ENCODE data around the gene TMEM209. TPM values are rescaled to one million over a fixed set of nuclear protein-coding genes. Genes with fewer than 3 reads are reported as not detected.
A peak's percentile ranks its signal among the peaks of the same experiment; 100 is the strongest.
"Not testable (repeated sequence)": the region's sequence is repeated elsewhere in the genome, so short reads cannot be mapped to it uniquely, and the experiment has no call there.

The TMEM209 gene
- total RNA-seq, 1 experiment from 2014 or later = 86.0 TPM

DNA sequence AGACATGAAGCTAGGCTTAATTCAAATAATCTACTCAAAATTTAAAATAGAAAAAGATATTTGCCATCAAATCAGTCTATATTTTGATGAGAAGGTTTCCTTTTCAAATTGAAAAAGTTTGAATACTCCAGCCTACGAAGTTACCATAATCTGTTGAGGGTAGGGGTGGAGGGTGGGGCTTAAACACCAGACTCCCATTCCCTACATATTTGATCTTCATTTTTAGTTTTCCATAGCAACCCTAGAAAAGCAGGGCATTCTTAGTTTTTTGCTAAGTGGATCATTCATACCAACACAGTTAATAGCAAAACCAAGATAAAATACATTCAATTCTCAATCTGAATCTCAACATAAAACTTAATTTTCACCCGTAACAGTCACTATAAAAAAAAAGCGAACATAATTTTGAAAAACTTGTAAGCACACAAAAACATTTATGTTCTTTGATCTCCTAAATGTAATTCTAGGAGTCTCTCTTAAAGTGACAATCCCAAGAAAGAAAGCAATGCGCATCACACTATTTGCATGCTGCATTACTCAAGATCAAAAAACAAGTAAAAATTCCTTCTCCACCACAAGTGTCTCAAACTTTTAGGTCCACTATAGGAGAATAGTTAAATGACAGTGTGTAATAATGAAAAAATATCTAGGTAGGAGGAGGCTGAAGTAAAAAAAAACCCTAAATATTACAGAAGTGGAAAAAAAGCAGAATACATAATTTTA is 30.8 kb downstream of the TMEM209 start:
- DNase-seq (ENCODE audit: extremely low read depth, low read depth) = no peak

DNA sequence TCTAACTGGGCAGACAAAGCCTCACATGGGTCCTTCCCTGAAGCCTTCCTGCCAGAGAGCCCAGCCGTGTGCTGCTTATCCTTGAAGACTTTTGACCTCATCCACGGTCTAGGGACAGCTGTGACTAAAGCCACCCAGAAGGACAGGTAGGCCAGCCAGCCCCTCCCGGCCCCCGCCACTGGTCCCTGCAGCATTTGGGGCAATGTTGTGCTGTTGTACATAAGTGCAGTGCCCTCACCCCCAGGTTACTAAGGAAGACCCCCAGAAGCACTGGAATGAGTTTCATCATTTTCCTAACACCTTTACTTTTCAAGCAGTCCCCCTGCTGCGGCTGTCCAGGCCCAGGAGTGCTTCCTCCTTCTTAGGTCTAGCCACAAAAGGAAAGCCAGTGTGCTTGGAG is 43.0 kb downstream of the TMEM209 start:
- DNase-seq (ENCODE audit: extremely low read depth, low read depth) = no peak

DNA sequence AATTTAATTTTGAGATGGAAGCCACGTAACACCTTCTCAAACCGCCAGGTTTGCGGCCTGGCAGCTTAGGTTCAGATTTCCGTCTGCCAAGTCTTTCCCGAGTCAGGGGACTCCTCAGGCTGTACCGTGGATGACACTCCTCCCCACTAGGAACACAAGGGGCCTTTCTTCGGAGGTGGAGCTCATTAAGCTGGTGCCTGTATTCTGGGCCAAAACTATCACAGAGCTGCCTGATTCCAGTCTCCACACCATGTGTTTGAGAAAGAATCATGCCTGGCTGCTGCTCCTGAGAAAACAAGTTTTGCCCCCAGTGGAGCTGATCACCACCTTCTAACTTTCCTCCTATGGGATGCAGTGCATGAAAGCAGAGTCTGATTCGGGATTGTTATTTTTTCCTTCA is 44.8 kb downstream of the TMEM209 start:
- no peak for DNase-seq (ENCODE audit: extremely low read depth, low read depth)

DNA sequence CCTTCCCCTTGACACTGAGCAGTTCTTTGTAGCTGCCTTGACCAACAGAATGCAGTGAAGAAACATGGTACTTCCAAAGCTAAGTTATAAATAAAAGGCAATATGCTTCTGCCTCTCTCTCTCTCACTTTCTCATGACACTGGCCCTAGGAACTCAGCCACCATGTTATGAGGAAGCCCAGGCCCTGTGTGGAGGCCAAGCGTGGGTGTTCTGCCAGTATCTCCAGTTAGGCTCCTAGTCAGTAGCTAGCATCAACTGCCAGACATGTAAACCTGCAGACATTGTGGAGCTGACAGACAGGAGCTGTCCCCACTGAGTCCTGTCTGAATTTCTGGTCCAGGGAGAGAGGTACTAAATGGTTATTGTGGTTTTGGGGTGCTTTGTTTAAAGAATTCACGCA is 45.2 kb downstream of the TMEM209 start:
- DNase-seq (ENCODE audit: extremely low read depth, low read depth) = no peak

DNA sequence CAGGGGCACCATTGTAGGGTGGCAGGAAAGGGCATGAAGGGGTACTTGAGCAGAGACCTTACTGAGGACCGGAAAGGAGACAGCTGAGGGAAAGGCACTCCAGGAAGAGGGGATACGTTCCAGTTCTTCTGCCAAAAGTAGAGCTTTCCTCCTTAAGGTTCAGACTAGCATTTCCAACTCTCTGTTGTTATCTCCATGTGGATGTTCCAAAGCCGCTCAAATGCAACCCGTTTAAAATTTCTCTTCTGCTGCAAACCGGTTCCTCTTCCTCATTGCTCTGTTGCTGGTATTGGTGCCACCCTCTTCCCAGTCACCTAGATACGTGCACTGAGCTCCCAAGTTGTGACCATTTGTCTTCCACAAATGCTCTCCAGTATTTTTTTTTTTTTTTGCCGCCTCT is 47.5 kb downstream of the TMEM209 start:
- DNase-seq (ENCODE audit: extremely low read depth, low read depth) = no peak

DNA sequence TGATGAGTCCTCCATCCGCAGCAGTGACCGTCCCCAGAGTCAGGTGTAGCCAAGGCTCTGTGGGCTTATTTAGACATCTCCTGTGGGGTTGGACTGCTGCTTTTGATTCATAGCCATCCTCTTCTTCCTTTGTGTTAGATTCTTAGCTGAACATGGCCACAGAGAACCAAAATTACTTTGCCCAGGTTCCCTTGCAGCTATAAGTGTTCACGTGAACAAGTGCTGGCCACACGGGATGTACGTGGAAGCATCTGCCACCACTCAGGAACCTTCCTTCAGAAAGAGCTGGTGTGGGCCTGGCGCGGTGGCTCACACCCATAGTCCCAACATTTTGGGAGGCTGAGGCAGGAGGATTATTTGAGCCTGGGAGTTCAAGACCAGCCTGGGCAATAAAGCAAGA is 49.1 kb downstream of the TMEM209 start:
- no peak for DNase-seq (ENCODE audit: extremely low read depth, low read depth)

DNA sequence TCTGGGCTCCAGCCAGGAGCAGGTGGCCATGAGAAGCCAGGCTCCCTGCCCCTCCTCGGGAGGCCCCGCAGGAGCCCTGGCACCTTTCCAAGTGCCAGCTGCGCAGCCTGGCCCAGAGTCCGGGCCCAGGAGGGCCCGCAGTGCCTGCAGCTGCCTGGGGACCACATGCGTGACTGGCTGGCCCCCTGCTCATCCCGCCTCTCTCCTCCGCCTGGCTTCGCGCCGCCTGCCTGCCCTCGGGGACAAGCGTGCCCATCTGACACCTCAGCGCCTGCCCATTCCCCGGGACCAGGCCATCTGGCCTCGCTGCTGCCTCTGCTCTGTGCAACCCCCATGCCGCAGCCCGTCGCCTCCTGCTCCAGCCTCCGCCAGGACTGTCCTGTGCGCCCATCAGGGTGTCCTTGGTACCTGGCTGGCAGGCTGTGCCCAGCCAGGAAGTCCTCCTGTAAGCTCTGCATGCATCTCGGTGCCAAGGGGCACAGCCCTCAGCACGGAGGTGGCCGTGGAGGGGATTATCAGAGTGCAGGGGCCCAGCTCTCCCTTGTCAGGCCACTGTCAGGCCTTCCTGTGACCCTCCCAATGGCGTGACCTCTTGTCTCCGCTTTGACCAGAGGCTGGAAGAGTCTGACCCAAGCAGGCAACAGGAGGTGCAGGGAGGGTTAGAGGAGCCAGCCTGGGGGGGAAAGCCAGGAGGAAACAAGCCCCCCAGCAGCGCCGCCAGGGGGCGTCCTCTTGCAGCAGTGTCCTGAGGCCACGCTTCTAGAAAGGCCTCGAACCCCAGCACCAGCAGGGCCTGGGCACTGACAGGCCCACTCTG is 50.5 kb downstream of the TMEM209 start:
- no peak for DNase-seq (ENCODE audit: extremely low read depth, low read depth)

DNA sequence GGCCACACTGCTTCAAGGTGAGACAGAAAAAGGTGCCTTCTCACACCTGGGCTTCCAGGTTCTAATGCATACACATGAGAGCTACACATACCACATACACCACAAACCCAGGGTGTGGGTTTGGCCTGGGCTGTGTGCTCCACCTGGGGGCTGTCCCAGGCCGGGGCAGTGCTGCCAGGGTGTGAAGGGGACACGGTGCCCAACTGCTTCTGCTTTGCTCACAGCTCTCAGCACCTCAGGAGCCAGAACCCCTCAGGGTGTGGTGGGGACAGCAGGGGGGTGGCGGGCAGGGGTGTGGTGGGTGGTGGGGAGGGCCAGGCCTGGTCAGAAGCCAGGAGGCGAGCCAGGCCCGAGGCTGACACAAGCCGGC is 51.1 kb downstream of the TMEM209 start:
- no peak for DNase-seq (ENCODE audit: extremely low read depth, low read depth)

DNA sequence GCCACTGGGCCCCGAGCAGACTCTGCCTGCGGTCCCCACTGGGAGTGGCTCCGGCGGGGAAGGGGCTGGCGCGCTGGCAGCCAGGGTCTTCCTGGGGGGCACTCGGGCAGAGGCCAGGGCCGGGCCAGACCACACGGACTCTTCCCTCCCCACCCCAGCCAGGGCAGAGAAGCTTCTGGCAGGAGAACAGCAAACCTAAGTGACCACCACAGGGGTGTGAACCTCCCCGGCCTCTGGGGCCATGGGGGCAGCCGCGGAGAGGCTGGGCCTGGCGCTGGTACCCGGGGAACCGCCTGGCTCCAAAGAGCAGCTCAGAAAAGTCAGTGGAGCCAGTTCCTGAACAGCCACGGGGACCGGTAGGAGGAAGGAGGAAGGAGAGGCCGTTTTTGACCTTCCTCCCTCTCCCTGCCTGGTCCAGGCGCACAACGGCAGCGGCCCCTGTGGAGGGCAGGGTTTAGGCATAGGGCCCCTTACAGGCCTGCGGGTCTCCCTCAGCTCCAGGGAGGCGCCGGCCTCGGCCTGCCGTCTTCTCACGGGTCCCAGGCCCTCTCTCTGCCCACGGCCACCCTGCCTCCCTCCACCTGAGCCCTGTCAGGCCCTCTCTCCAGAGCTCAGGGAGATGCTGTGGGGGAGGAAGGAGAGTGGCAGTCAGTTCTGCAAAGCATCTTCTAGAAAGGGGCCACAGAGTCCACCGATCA is 51.8 kb downstream of the TMEM209 start:
- DNase-seq (ENCODE audit: extremely low read depth, low read depth) = no peak

DNA sequence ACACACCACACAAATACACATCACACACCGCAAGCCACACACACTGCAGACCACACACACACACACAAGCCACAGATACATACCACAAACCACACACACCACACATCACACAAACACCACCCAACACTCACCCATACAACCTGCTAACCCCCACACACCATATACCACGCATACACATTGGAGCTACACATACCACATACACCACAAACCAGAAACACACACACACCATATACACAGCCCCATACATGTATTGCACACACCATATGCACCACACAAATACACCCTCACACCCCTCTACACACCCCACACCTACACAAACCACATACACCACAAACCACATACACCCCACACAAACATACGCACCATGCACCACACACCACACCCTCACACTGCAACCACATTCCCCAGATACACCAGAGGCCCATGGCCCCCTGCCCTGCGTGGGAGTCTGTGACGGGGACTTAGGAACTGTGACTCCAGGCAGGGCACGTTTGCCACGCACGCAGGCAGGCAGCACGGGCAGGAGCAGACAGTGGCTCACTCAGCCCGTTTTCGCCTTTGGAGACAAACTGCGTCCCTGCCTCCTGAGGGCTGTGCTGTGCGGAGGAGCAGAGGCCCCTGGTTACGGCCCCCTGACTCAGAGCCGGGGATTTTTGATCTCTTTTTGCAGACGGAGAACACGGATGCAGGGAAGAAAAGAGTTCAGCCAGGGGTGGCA is 52.6 kb downstream of the TMEM209 start:
- DNase-seq (ENCODE audit: extremely low read depth, low read depth) = no peak

DNA sequence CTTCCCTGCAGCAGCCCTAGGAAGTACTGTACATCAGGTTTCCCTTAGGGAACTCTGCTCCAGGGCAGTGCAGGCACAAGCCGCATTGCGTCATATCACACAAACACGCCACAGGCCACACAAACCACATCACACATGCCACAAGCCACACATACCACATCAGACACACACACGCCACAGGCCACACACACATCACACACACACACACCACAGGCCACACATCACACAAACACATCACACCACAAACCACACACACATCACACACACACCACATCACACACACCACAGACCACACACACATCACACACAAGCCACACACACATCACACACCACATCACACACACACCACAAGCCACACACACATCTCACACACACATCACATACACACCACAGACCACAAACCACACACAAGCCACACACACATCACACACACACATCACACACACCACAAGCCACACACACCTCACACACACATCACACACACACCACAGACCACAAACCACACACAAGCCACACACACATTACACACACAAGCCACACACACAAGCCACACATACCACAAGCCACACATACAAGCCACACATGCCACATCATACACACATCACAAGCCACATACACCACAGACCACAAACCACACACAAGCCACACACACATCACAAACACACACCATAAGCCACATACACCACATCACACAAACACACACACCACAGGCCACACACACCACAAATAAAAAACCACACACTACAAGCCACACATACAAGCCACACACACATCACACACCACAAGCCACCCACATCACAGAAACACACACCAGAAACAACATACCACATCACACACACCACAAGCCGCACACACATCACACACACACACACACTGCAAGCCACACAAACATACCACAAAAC is 53.4 kb downstream of the TMEM209 start:
- peak; percentile 18 for DNase-seq (ENCODE audit: extremely low read depth, low read depth)

DNA sequence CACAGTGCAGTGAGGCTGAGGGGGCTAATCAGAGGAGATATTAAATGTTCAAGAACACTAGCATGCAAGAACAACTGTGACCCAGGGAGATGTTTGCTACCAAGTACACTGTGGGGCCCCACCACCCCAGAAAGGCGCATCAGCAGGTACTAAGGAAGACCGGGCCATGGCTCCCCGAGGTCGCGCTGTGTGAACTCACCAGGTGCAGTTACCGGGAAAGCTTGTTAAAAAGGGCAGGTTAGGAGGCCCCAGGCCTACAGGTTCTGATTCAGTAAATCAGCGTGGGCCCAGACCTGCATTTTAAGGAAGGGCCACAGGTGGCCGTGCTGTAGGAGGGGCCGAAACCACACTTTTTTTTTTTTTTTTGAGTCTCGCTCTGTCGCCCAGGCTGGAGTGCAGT is 54.6 kb downstream of the TMEM209 start:
- no peak for DNase-seq (ENCODE audit: extremely low read depth, low read depth)

DNA sequence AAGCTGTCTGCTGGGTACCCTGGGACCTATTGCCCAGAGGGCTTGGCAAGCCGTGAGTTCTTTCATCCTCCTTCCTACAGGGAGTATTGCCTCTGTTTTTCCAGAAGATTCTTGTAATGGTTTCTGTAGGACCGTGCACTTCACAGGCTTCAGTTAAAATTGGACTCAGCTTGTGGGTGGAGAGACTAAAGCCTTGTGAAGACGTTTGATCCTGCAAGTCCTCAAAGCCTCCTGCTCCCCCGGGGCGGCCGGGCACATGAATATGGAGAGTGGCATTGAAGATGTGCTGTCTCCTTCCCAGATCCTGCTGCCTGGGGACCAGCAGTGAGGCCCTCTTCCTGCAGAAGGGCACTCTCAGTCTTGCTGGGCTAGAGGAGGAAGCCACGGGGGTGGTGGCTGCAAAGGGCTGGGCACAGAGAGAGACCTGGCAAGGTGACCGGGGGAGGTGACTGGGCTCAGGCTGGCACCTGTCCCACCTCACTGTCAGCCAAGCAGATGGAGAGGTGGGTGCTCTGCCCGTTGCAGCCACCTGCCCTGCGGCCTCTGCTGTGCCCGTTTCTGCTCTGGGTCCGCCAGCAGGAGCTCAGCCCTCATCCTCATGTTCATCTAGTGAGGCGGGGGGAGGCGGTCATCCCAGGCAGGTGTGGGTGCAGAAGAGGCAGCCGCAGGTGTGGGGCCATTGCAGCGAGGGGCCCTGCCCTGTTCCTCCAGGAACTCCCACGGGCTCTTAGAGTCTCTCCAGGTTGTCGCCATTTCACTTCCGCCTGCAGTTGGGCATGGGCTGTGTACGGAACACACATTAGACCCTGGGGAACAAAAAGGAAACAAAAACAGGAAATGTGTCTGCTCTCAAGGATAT is 55.7 kb downstream of the TMEM209 start:
- no peak for DNase-seq (ENCODE audit: extremely low read depth, low read depth)

DNA sequence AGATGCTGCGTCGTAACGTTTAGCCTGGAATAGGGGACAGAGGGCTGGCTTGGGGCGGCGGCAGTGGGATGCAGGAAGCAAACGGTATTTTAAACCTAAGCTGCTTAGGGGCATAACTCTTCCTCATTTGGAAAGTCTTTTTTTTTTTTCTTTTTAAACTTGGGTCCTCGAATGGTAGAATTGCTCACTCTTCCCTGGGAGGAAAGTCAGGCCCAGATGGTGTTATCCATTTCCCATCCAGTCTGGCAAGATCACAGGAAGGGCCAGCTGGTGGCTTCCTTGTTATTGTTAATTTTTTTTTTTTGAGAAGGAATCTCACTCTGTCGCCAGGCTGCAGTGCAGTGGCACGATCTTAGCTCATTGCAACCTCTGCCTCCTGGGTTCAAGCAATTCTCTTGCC is 56.6 kb downstream of the TMEM209 start:
- DNase-seq (ENCODE audit: extremely low read depth, low read depth) = no peak

DNA sequence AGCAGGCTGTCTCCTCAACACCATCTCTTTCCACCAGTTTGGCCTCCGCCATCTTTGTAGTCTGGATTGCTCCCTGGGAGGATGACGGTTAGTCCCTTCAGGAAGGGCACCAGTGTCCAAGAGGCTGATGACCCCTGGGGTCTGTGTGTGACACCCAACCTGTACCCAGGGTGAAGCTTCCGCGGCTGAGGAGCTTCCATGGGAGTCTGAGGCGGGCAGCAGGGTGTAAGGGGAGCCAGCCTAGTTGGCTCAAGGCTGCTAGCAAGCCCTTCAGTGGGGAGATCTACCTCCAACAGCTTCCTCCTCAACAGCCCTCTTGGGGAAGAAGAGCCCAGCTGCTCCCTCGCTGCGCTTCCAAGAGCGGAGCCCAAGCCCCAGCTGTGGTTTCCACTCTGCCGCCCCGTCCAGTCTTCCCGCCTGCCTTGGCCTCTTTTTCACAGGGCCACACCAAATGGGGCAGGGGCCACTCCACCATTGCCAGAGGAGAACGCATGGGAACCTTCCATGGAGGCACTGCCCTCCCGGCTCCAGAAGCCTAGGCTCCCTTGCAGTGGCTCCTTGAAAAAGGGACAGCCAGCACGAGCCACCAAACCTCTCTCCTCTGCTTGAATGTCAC is 57.4 kb downstream of the TMEM209 start:
- DNase-seq (ENCODE audit: extremely low read depth, low read depth) = no peak

DNA sequence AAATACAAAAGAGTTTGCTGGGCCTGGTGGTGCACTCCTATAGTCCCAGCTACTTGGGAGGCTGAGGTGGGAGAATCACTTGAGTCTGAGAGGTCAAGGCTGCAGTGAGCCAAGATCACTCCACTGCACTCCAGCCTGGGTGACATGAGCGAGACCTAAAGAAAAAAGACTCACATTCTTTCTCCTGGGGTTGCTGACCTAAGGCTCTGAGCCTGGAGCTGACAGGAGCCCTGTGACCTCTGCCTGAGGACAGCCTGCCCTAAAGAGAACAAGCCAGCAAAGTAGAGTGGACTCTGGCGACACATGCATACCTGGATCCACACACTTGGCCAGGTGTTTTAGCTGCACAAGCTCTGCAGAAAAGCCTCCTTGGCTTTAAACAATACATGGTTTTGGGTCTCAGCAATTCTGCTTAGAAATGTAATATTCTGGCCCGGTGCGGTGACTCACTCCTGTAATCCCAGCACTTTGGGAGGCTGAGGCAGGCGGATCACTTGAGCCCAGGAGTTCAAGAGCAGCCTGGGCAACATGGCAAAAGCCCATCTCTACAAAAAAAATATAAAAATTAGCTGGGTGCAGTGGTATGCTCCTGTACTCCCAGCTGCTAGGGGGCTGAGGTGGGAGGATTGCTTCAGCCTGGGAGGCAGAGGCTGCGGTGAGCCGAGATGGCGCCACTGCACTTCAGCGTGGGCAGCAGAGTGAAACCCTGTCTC is 58.4 kb downstream of the TMEM209 start:
- no peak for DNase-seq (ENCODE audit: extremely low read depth, low read depth)

DNA sequence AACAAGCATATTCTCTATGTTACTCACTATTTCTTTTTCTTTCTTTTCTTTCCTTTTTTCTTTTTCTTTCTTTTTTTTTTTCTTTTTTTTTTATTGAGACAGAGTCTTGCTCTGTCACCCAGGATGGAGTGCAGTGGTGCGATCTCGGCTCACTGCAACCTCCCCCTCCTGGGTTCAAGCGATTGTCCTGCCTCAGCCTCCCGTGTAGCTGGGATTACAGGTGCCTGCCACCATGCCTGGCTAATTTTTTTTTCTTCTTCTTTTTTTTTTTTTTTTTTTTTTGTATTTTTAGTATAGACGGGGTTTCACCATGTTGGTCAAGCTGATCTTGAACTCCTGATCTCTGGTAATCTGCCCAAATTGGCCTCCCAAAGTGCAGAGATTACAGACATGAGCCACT is 59.1 kb downstream of the TMEM209 start:
- not testable (repeated sequence) for DNase-seq (ENCODE audit: extremely low read depth, low read depth)

Measured in NCI-H460 (cell line).